Measurements from ENCODE around the gene ACTR1A. TPM values are rescaled to one million over a fixed set of nuclear protein-coding genes. Genes with fewer than 3 reads are reported as not detected.

ACTR1A gene
- total RNA-seq, result 10 to 100 TPM; 61.6 to 68.3 TPM

DNA sequence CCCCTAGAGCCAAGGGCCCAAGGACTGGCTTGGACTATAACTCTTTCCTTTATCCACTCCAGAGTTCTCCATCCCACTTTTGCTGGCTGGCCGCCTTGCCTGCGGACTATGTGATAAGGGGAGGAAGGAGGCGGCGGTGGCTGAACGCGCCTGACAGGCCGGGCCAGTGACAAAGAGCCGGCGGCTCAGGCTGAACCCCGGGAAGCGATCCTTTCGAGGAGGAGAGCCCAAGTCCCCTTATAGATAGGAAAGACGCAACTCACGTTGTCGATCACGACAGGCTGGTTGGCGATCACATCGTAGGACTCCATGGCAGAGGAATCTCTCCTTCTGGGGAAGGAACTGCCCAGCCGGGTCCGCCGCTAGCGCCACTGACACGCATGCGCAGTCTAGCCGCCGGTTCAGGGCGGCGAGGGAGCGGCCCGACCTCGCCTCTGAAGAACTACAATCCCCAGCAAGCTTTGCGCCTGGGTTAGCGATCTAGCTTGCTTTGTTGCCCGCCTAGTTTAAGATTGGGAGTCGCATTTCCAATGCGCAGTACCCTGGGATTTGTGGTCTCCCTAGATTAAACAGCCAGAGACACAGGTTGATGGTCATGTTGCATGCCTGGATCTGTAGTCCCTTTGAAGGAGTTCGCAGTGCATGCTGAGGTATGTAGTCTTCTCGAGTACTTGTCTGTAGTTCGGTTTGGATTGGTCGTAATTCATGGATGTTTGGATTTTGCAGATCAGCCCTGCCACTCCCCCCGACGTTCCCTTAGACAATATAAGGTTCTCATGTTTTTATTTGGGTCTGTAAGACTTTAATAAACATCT, at the start of gene ACTR1A:
TSS of gene ACTR1A (minus strand) at position 376 of the 815 bp plus-strand sequence. CDS start at position 311, 65 bp downstream.
- peak; percentile 58 to 59 for ATAC-seq (replicated peaks in 1 of 2)
- H3K4me1 Mint-ChIP-seq (ENCODE audit: low read depth), result peaks cover 42% of the 10 kb centered on the region
- no peaks in the 10 kb centered on the region for H3K9me3 Mint-ChIP-seq
- H3K27ac Mint-ChIP-seq, result no peak within 1 kb of the TSS
- peaks cover 0 to 1% of the 10 kb centered on the region in 2 donors for H3K36me3 Mint-ChIP-seq (ENCODE audit: insufficient read depth in 2 of 2)
- H3K4me3 Mint-ChIP-seq, result no peak within 1 kb of the TSS
- no peaks in the 10 kb centered on the region for H3K27me3 Mint-ChIP-seq (ENCODE audit: low read depth)
- peak; percentile 94 to 95 for DNase-seq

GRCh38 chr10:102550636-102551210, 48.2 kb upstream of the ACTR1A start:
- no peak overlapping the region for H3K4me3 Mint-ChIP-seq
- no peaks in the 10 kb centered on the region for H3K36me3 Mint-ChIP-seq (ENCODE audit: insufficient read depth in 2 of 2)
- ATAC-seq (replicated peaks in 1 of 2) (no peak), DNase-seq (no peak)
- H3K4me1 Mint-ChIP-seq (ENCODE audit: low read depth), result no peaks in the 10 kb centered on the region
- no peak overlapping the region for H3K27ac Mint-ChIP-seq
- H3K27me3 Mint-ChIP-seq (ENCODE audit: low read depth), result no peaks in the 10 kb centered on the region
- no peaks in the 10 kb centered on the region for H3K9me3 Mint-ChIP-seq

DNA sequence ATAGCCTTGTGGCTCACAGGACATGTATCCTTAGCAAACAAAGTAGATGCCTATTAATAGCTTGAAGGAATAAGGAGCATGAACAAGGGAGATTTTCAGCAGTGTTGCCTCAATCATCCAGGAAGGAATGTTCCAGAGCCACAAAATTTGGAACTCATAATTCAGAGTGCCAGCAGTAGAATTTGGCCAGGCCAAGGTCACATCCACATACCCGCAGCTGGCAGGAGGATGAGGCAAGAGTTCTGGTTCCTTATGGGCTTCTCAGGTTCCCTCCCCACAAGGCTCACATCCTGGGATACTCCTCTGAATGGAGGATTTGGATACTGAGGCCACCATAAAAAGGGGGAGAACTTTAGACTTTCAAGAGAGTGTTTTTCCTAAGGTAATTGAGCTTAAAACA, 47.0 kb upstream of the ACTR1A start:
- no peaks in the 10 kb centered on the region for H3K9me3 Mint-ChIP-seq
- no peaks in the 10 kb centered on the region for H3K36me3 Mint-ChIP-seq (ENCODE audit: insufficient read depth in 2 of 2)
- no peak for DNase-seq
- ATAC-seq (replicated peaks in 1 of 2), result no peak
- H3K27ac Mint-ChIP-seq, result no peak overlapping the region
- no peaks in the 10 kb centered on the region for H3K27me3 Mint-ChIP-seq (ENCODE audit: low read depth)
- no peak overlapping the region for H3K4me3 Mint-ChIP-seq
- H3K4me1 Mint-ChIP-seq (ENCODE audit: low read depth), result no peaks in the 10 kb centered on the region

DNA sequence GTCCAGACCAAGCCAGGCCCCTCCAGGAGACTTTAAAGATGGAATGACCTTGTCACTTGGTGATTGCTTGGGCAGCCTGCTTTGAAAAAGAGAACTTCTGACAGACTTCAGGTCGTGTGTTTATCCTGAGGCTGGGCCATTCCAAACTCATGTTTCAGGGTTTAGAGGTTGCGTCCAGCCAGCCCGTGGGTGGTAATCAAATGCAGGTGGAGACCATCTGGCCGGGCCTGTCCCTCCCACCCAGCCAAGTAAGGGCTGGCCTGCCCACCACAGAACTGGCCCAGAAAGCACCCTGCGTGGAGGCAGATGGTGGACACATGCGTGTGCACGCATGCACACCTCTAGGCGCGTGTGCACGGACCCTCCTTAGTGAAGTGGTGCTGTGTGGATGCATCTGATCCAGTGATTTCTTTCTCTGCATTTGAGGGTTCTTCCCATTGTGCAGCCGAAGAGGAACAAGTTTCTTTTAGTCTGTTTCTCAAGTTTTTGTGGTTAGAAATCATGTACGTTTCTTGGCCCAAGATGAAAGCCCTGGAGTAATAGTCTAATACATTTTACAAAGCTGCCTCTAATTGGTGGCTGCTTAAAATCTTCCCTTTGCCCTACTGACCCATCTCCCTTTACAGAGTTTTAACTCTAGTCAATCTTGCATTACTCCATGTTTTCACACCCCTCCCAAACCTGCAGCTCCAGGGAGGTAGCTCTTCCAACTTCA, 44.3 kb upstream of the ACTR1A start:
- Mint-ChIP-seq H3K27me3 (ENCODE audit: low read depth) (no peaks in the 10 kb centered on the region), H3K27ac (peak overlapping the region; percentile 26), H3K4me1 (ENCODE audit: low read depth) (peaks cover 9% of the 10 kb centered on the region), H3K9me3 (no peaks in the 10 kb centered on the region), H3K36me3 (ENCODE audit: insufficient read depth in 2 of 2) (no peaks in the 10 kb centered on the region), H3K4me3 (no peak overlapping the region)
- DNase-seq, result no peak
- ATAC-seq (replicated peaks in 1 of 2), result no peak

GRCh38 chr10:102545997-102546396, 43.5 kb upstream of the ACTR1A start:
- Mint-ChIP-seq H3K4me1 (ENCODE audit: low read depth) (peaks cover 9% of the 10 kb centered on the region), H3K36me3 (ENCODE audit: insufficient read depth in 2 of 2) (no peaks in the 10 kb centered on the region), H3K27me3 (ENCODE audit: low read depth) (no peaks in the 10 kb centered on the region)

GRCh38 chr10:102545265-102545871, 42.9 kb upstream of the ACTR1A start:
- Mint-ChIP-seq H3K27me3 (ENCODE audit: low read depth) (no peaks in the 10 kb centered on the region), H3K4me3 (no peak overlapping the region), H3K27ac (no peak overlapping the region), H3K4me1 (ENCODE audit: low read depth) (peaks cover 10% of the 10 kb centered on the region), H3K36me3 (ENCODE audit: insufficient read depth in 2 of 2) (no peaks in the 10 kb centered on the region), H3K9me3 (no peaks in the 10 kb centered on the region)
- ATAC-seq (replicated peaks in 1 of 2) (no peak), DNase-seq (no peak)

More at GRCh38 chr10:102545997-102546396, 43.5 kb upstream of the ACTR1A start:
- ATAC-seq (replicated peaks in 1 of 2) (no peak), DNase-seq (no peak)
- no peaks in the 10 kb centered on the region for H3K9me3 Mint-ChIP-seq
- H3K27ac Mint-ChIP-seq, result no peak overlapping the region
- H3K4me3 Mint-ChIP-seq, result no peak overlapping the region

DNA sequence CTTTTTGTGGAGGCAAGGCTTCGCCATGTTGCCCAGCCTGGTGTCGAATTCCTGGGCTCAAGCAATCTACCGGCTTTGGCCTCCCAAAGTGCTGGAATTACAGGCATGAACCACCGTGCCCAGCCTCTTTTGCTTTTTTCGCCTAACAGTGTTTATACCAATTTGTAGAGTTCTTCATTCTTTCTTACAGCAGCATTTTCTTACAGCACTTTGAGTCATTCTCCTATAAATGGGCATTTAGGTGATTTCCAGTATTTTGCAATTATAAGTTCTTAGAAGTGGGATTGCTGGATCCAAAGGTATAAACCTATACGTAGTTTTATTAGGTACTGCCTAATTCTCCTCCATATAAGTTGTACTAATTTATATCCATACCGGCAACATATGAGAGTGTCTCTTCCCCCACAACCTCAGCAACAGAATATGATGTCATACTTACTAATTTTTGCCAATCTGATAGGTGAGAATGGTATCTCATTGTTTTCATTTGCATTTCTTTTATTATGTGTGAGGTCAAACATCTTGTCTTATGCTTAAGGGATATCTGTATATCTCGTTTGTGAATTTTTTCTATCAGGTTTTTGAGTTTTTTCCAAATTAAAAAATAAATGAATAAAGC, 40.4 kb upstream of the ACTR1A start:
- Mint-ChIP-seq H3K27me3 (ENCODE audit: low read depth) (no peaks in the 10 kb centered on the region), H3K36me3 (ENCODE audit: insufficient read depth in 2 of 2) (no peaks in the 10 kb centered on the region), H3K4me3 (peak overlapping the region; percentile 1 to 6), H3K27ac (peak overlapping the region; percentile 15), H3K4me1 (ENCODE audit: low read depth) (peaks cover 13% of the 10 kb centered on the region), H3K9me3 (no peaks in the 10 kb centered on the region)
- ATAC-seq (replicated peaks in 1 of 2) (peak in 1 of 2 donors; percentile 50), DNase-seq (no peak)

GRCh38 chr10:102540023-102540422, 37.5 kb upstream of the ACTR1A start:
- ATAC-seq (replicated peaks in 1 of 2), result peak; percentile 64 to 89
- DNase-seq, result peak in 1 of 2 donors; percentile 3
- Mint-ChIP-seq H3K27me3 (ENCODE audit: low read depth) (no peaks in the 10 kb centered on the region), H3K9me3 (no peaks in the 10 kb centered on the region), H3K4me3 (no peak overlapping the region), H3K36me3 (ENCODE audit: insufficient read depth in 2 of 2) (no peaks in the 10 kb centered on the region), H3K4me1 (ENCODE audit: low read depth) (peaks cover 13% of the 10 kb centered on the region), H3K27ac (no peak overlapping the region)

GRCh38 chr10:102538811-102539210, 36.3 kb upstream of the ACTR1A start:
- Mint-ChIP-seq H3K36me3 (ENCODE audit: insufficient read depth in 2 of 2) (no peaks in the 10 kb centered on the region), H3K4me1 (ENCODE audit: low read depth) (peaks cover 13% of the 10 kb centered on the region), H3K27me3 (ENCODE audit: low read depth) (no peaks in the 10 kb centered on the region), H3K27ac (no peak overlapping the region), H3K4me3 (no peak overlapping the region), H3K9me3 (no peaks in the 10 kb centered on the region)
- ATAC-seq (replicated peaks in 1 of 2) (no peak), DNase-seq (no peak)

DNA sequence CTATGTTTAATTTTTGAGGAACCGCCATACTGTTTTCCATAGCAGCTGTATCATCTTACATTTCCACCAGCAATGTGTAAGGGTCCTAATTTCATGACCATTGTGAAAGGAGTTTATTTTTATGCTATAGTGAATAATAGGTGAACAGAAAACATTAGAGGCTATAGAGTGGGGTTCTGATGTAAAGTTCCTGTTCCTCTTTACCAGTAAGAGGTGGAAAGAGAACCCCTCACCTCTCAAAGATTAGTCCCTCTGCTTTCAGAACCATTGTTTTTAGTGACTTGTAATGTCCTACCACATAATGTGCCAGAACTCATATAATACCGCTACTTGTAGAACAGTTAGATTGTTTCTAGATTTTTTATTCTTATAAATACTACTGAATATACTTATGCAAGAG, 35.4 kb upstream of the ACTR1A start:
- Mint-ChIP-seq H3K4me1 (ENCODE audit: low read depth) (peaks cover 10% of the 10 kb centered on the region), H3K36me3 (ENCODE audit: insufficient read depth in 2 of 2) (no peaks in the 10 kb centered on the region), H3K4me3 (no peak overlapping the region), H3K27ac (no peak overlapping the region), H3K9me3 (no peaks in the 10 kb centered on the region), H3K27me3 (ENCODE audit: low read depth) (no peaks in the 10 kb centered on the region)
- DNase-seq (no peak), ATAC-seq (replicated peaks in 1 of 2) (no peak)

GRCh38 chr10:102537367-102537766, 34.9 kb upstream of the ACTR1A start:
- Mint-ChIP-seq H3K36me3 (ENCODE audit: insufficient read depth in 2 of 2) (no peaks in the 10 kb centered on the region), H3K27me3 (ENCODE audit: low read depth) (no peaks in the 10 kb centered on the region), H3K27ac (no peak overlapping the region), H3K9me3 (no peaks in the 10 kb centered on the region), H3K4me3 (no peak overlapping the region), H3K4me1 (ENCODE audit: low read depth) (peaks cover 5% of the 10 kb centered on the region)
- no peak for ATAC-seq (replicated peaks in 1 of 2)
- DNase-seq, result no peak

DNA sequence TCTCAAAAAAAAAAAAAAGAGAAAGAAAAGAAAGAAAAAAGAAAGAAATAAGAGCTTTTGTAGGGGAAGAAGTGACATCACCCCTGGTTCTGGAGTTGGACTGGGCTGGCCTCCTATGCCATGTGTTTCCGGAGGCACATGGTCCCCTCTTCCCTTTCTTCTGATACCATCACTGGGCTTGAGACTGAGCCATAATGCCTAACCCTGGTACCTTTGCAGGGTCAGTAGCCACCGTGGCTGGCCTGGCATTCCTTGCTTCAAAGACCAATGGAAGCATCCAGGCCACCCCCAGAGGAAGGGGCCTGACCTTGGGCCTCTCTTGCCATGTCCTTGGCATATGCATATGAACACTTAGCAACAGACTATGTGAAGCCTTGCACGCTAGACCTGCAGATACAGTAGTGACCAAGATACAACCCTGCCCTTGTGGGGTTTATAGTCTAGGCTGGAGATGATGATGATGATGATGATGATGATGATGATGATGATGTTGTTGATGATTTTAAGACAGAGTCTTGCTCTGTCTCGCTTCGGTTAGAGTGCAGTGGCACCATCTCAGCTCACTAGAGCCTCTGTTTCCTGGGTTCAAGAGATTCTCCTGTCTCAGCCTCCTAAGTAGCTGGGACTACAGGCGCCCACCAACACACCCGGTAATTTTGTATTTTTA, 33.1 kb upstream of the ACTR1A start:
- peaks cover 5% of the 10 kb centered on the region for H3K4me1 Mint-ChIP-seq (ENCODE audit: low read depth)
- ATAC-seq (replicated peaks in 1 of 2) (no peak), DNase-seq (no peak)
- no peak overlapping the region for H3K27ac Mint-ChIP-seq
- H3K27me3 Mint-ChIP-seq (ENCODE audit: low read depth), result no peaks in the 10 kb centered on the region
- H3K9me3 Mint-ChIP-seq, result no peaks in the 10 kb centered on the region
- H3K36me3 Mint-ChIP-seq (ENCODE audit: insufficient read depth in 2 of 2), result no peaks in the 10 kb centered on the region
- no peak overlapping the region for H3K4me3 Mint-ChIP-seq

Measured in activated T-cell treated with anti-CD3 and anti-CD28 coated beads, Interleukin-2, amount 50 U/mL, for 72 hours (primary cell).